Measurements from ENCODE around the gene NAALADL2. TPM values are rescaled to one million over a fixed set of nuclear protein-coding genes. Genes with fewer than 3 reads are reported as not detected.

The NAALADL2 gene
- total and polyA plus RNA-seq, 2 of the 8 experiments (the other 6 are each of a cell fraction or from before 2014, with no cell fraction given): 0.12 to 0.22 TPM

GRCh38 chr3:175184392-175184791, 325.3 kb downstream of the NAALADL2 start:
- ChIA-PET CTCF (ENCODE audit: partially characterized antibody) (interaction anchor here (0.6 to 1.2 kb wide), 2 partner anchors 14 to 329 kb away, joined by 3 to 4 read pairs; no protein-coding TSS in a partner anchor), POLR2A (ENCODE audit: partially characterized antibody) (no interaction called here)
- Histone ChIP-seq H3K27me3 (replicated peaks in 1 of 4; ENCODE audit: control insufficient read depth in 3 of 4, extremely low read depth in 1 of 4, insufficient read depth in 3 of 4, low read length in 3 of 4) (no peaks in the 10 kb centered on the region), H2BK5ac (ENCODE audit: low read depth, low read length) (no peak overlapping the region), H4K20me1 (replicated peaks in 1 of 2; ENCODE audit: control insufficient read depth in 1 of 2, insufficient read depth in 2 of 2, low read length in 2 of 2) (no peaks in the 10 kb centered on the region), H4K91ac (replicated peaks; ENCODE audit: insufficient read length, low read length) (no peak overlapping the region), H2AFZ (ENCODE audit: low read length) (no peak overlapping the region), H2AK5ac (ENCODE audit: low read depth, low read length) (no peak overlapping the region), H2BK120ac (replicated peaks; ENCODE audit: low read depth, low read length) (no peak overlapping the region), H2BK12ac (ENCODE audit: low read depth, low read length) (no peak overlapping the region), H3K4me3 (ENCODE audit: extremely low read depth in 1 of 4, insufficient read depth in 2 of 4, low read depth in 3 of 4, low read length in 4 of 4) (no peak overlapping the region), H3K4me2 (ENCODE audit: insufficient read depth in 1 of 2, low read depth in 2 of 2, low read length in 2 of 2) (no peak overlapping the region), H3K79me2 (ENCODE audit: control insufficient read depth in 1 of 2, insufficient read depth in 2 of 2, low read length in 2 of 2) (no peaks in the 10 kb centered on the region), H3K9me3 (ENCODE audit: insufficient read depth in 2 of 2, low read depth in 1 of 2, low read length in 1 of 2) (no peaks in the 10 kb centered on the region), H3K18ac (ENCODE audit: extremely low read depth, low read length) (no peak overlapping the region), H3K36me3 (ENCODE audit: control insufficient read depth in 2 of 4, insufficient read depth in 4 of 4, low read length in 3 of 4) (no peaks in the 10 kb centered on the region), H3K23me2 (ENCODE audit: low read depth, low read length) (no peaks in the 10 kb centered on the region), H3K4me1 (replicated peaks in 1 of 4; ENCODE audit: control insufficient read depth in 3 of 4, insufficient read depth in 4 of 4, low read length in 3 of 4) (no peaks in the 10 kb centered on the region), H3K79me1 (ENCODE audit: low read depth, low read length) (no peaks in the 10 kb centered on the region), H3K23ac (ENCODE audit: insufficient read length) (no peak overlapping the region), H4K5ac (ENCODE audit: insufficient read length, low read depth, low read length) (no peak overlapping the region), H3K4ac (replicated peaks; ENCODE audit: insufficient read length, low read depth, low read length) (no peak overlapping the region), H4K8ac (ENCODE audit: extremely low read depth, insufficient read depth, low read length) (no peak overlapping the region), H3K27ac (ENCODE audit: low read depth, low read length) (no peak overlapping the region), H2BK20ac (ENCODE audit: low read length) (no peak overlapping the region), H3K9ac (replicated peaks in 1 of 4; ENCODE audit: extremely low read depth in 1 of 4, low read depth in 3 of 4, low read length in 3 of 4) (no peak overlapping the region), H2BK15ac (ENCODE audit: low read length) (no peak overlapping the region), H3K56ac (replicated peaks; ENCODE audit: insufficient read length, low read depth, low read length) (no peak overlapping the region), H3K14ac (ENCODE audit: insufficient read length) (no peak overlapping the region)
- 97% methylated on average over 3 of the region's 3 CpGs; no CpG with 5 or more reads in 1 of the 2 experiments for WGBS, 2 experiments (ENCODE audit: extremely low coverage in 1 of 2, insufficient coverage in 1 of 2, insufficient read length in 1 of 2, insufficient replicate concordance in 2 of 2, low coverage in 1 of 2, low lambda C conversion rate in 2 of 2, missing lambda C conversion rate in 1 of 2)
- FAIRE-seq: no peak
- no peak for DNase-seq (ENCODE audit: low read depth in 1 of 2, low spot score in 2 of 2)
- TF ChIP-seq BCL11A (IDR thresholded peaks at IDR 0.05; ENCODE audit: low read depth in 2 of 2, low read length in 2 of 2) (no peak), CBX8 (IDR thresholded peaks at IDR 0.05; ENCODE audit: borderline replicate concordance, low read depth, low read length) (no peak), TAF1 (IDR thresholded peaks at IDR 0.05; ENCODE audit: low read depth, low read length) (no peak), TBP (IDR thresholded peaks at IDR 0.05; ENCODE audit: low read depth, low read length) (no peak), POLR2AphosphoS5 (IDR thresholded peaks at IDR 0.05; ENCODE audit: low read depth, low read length) (no peak), USF2 (IDR thresholded peaks at IDR 0.05; ENCODE audit: low read length) (no peak), TAF7 (optimal IDR thresholded peaks at IDR 0.05; ENCODE audit: borderline replicate concordance, low read depth, low read length) (no peak), EZH2 (IDR thresholded peaks at IDR 0.05; ENCODE audit: low read depth, low read length, severe bottlenecking) (no peak), TEAD4 (IDR thresholded peaks at IDR 0.05; ENCODE audit: low read depth, low read length) (no peak), SIX5 (IDR thresholded peaks at IDR 0.05; ENCODE audit: low read depth, low read length) (no peak), TCF12 (IDR thresholded peaks at IDR 0.05; ENCODE audit: low read depth, low read length) (no peak), HDAC2 (IDR thresholded peaks at IDR 0.05; ENCODE audit: borderline replicate concordance in 1 of 2, low read depth in 2 of 2, low read length in 2 of 2) (no peak), KDM1A (IDR thresholded peaks at IDR 0.05; ENCODE audit: borderline replicate concordance, low read length) (no peak), MAFK (IDR thresholded peaks at IDR 0.05; ENCODE audit: low read depth, low read length) (no peak)
